ENCODE results near the gene IRGC.

IRGC gene

GRCh38 chr19:43720936-43721335 lies 5.1 kb downstream of the IRGC start:
- H3K27ac ChIP-seq (ENCODE audit: low read depth, low read length, poor library complexity, severe bottlenecking): no peak overlapping the region
- H2AFZ ChIP-seq (ENCODE audit: low read length): no peak overlapping the region
- H3K27me3 ChIP-seq (ENCODE audit: insufficient read depth, low read length): no peaks in the 10 kb centered on the region
- H3F3A ChIP-seq (ENCODE audit: insufficient read depth, low read length): no peaks in the 10 kb centered on the region
- no peaks in the 10 kb centered on the region for H3K4me1 ChIP-seq (ENCODE audit: insufficient read depth, low read length, severe bottlenecking)
- H3K9me2 ChIP-seq (ENCODE audit: low read depth, low read length): no peaks in the 10 kb centered on the region
- no peaks in the 10 kb centered on the region for H3K79me2 ChIP-seq (ENCODE audit: insufficient read depth, low read length)
- H3K4me2 ChIP-seq (ENCODE audit: low read length): no peak overlapping the region
- no peak for TF ChIP-seq CTCF (IDR thresholded peaks at IDR 0.05; ENCODE audit: low read length)
- TF ChIP-seq EZH2 (IDR thresholded peaks at IDR 0.05; ENCODE audit: borderline replicate concordance, low read length): no peak
- H4K20me1 ChIP-seq (ENCODE audit: insufficient read depth, low read length): no peaks in the 10 kb centered on the region
- H3K36me3 ChIP-seq (ENCODE audit: insufficient read depth, low read length): no peaks in the 10 kb centered on the region
- H3K9me3 ChIP-seq (ENCODE audit: low read length): no peaks in the 10 kb centered on the region
- H3K9ac ChIP-seq (ENCODE audit: low read length): no peak overlapping the region
- no peak overlapping the region for H3K4me3 ChIP-seq (ENCODE audit: low read depth, low read length, poor library complexity, severe bottlenecking)

GRCh38 chr19:43721469-43722048 lies 5.7 kb downstream of the IRGC start:
- no peak overlapping the region for H2AFZ ChIP-seq (ENCODE audit: low read length)
- H3K4me1 ChIP-seq (ENCODE audit: insufficient read depth, low read length, severe bottlenecking): no peaks in the 10 kb centered on the region
- no peaks in the 10 kb centered on the region for H3K27me3 ChIP-seq (ENCODE audit: insufficient read depth, low read length)
- H3K27ac ChIP-seq (ENCODE audit: low read depth, low read length, poor library complexity, severe bottlenecking): no peak overlapping the region
- no peaks in the 10 kb centered on the region for H3K9me3 ChIP-seq (ENCODE audit: low read length)
- no peaks in the 10 kb centered on the region for H3F3A ChIP-seq (ENCODE audit: insufficient read depth, low read length)
- TF ChIP-seq EZH2 (IDR thresholded peaks at IDR 0.05; ENCODE audit: borderline replicate concordance, low read length) (no peak), CTCF (IDR thresholded peaks at IDR 0.05; ENCODE audit: low read length) (no peak)
- no peaks in the 10 kb centered on the region for H3K36me3 ChIP-seq (ENCODE audit: insufficient read depth, low read length)
- no peak overlapping the region for H3K4me3 ChIP-seq (ENCODE audit: low read depth, low read length, poor library complexity, severe bottlenecking)
- no peaks in the 10 kb centered on the region for H4K20me1 ChIP-seq (ENCODE audit: insufficient read depth, low read length)
- no peak overlapping the region for H3K9ac ChIP-seq (ENCODE audit: low read length)
- no peaks in the 10 kb centered on the region for H3K79me2 ChIP-seq (ENCODE audit: insufficient read depth, low read length)
- H3K9me2 ChIP-seq (ENCODE audit: low read depth, low read length): no peaks in the 10 kb centered on the region
- H3K4me2 ChIP-seq (ENCODE audit: low read length): no peak overlapping the region

- Histone ChIP-seq H3K27me3 (ENCODE audit: insufficient read depth, low read length) (no peaks in the 10 kb centered on the region), H3F3A (ENCODE audit: insufficient read depth, low read length) (no peaks in the 10 kb centered on the region), H3K9ac (ENCODE audit: low read length) (no peak overlapping the region), H3K9me3 (ENCODE audit: low read length) (no peaks in the 10 kb centered on the region), H3K4me1 (ENCODE audit: insufficient read depth, low read length, severe bottlenecking) (no peaks in the 10 kb centered on the region), H3K4me2 (ENCODE audit: low read length) (no peak overlapping the region), H3K9me2 (ENCODE audit: low read depth, low read length) (no peaks in the 10 kb centered on the region), H2AFZ (ENCODE audit: low read length) (no peak overlapping the region), H4K20me1 (ENCODE audit: insufficient read depth, low read length) (no peaks in the 10 kb centered on the region), H3K79me2 (ENCODE audit: insufficient read depth, low read length) (no peaks in the 10 kb centered on the region), H3K4me3 (ENCODE audit: low read depth, low read length, poor library complexity, severe bottlenecking) (no peak overlapping the region), H3K27ac (ENCODE audit: low read depth, low read length, poor library complexity, severe bottlenecking) (no peak overlapping the region), H3K36me3 (ENCODE audit: insufficient read depth, low read length) (peaks cover 6% of the 10 kb centered on the region)
- TF ChIP-seq EZH2 (IDR thresholded peaks at IDR 0.05; ENCODE audit: borderline replicate concordance, low read length) (no peak), CTCF (IDR thresholded peaks at IDR 0.05; ENCODE audit: low read length) (no peak)
Measured at GRCh38 chr19:43723588-43723987, 7.7 kb downstream of the IRGC start.

Measured in OCI-LY1 (cell line).